OCI-LY7 (cell line): ENCODE measurements around the gene PTRH2. TPM values are rescaled to one million over a fixed set of nuclear protein-coding genes. Genes with fewer than 3 reads are reported as not detected.

Experiments
- BruUV-seq: library from RNA; stranded (reverse); fragments of 400-500 nt; replicated peaks from 2 replicates; lab custom pipeline; 2021; lab: Mats Ljungman, UMichigan
- CTCF ChIA-PET: fragments of 300-600 bp; sonication (Branson Sonifier 250); formaldehyde crosslinking; loops from one replicate; lab custom pipeline; 2022; ENCODE audit warnings: antibody characterized with exemption; ENCODE audit not compliant: unreplicated experiment; lab: Charles Lee
- POLR2A ChIA-PET: fragments of 300-600 bp; sonication (Branson Sonifier 250); formaldehyde crosslinking; loops from one replicate; lab custom pipeline; 2022; ENCODE audit warnings: antibody characterized with exemption; lab: Charles Lee
- DNase-seq: peaks from one replicate; pipeline ENCODE4 v3.0.0-alpha.2; 2015; ENCODE audit warnings: low spot score
- H2AFZ ChIP-seq: fragments of 200-600 bp; sonication (generic), shearing (Covaris generic); 2 replicates; pipeline ENCODE4 v1.6.1; 2014; ENCODE audit warnings: mild to moderate bottlenecking, antibody characterized with exemption, low read length, moderate library complexity
- H3K27ac ChIP-seq: fragments of 200-600 bp; sonication (generic); 2 replicates; pipeline ENCODE4 v1.5.1; 2014; ENCODE audit warnings: mixed run types, low read depth, mild to moderate bottlenecking, moderate library complexity, low read length, inconsistent platforms; ENCODE audit not compliant: poor library complexity, severe bottlenecking
- H3K36me3 ChIP-seq: fragments of 200-600 bp; sonication (generic); 2 replicates; pipeline ENCODE4 v1.6.1; 2014; ENCODE audit warnings: mild to moderate bottlenecking, antibody characterized with exemption, low read length, moderate library complexity, mixed read lengths; ENCODE audit not compliant: insufficient read depth
- H3K4me1 ChIP-seq: fragments of 200-600 bp; sonication (generic); 2 replicates; pipeline ENCODE4 v1.5.1; 2014; ENCODE audit warnings: mild to moderate bottlenecking, low read length; ENCODE audit not compliant: insufficient read depth, poor library complexity, severe bottlenecking
- H3K4me2 ChIP-seq: fragments of 200-600 bp; sonication (generic); 2 replicates; pipeline ENCODE4 v1.6.1; 2014; ENCODE audit warnings: mild to moderate bottlenecking, low read length
- H3K4me3 ChIP-seq: fragments of 200-600 bp; sonication (generic); 2 replicates; pipeline ENCODE4 v1.5.1; 2014; ENCODE audit warnings: mild to moderate bottlenecking, low read depth, low read length; ENCODE audit not compliant: poor library complexity, severe bottlenecking
- H3K79me2 ChIP-seq: fragments of 200-600 bp; sonication (generic); 2 replicates; pipeline ENCODE4 v1.6.1; 2016; ENCODE audit warnings: low read depth, mild to moderate bottlenecking, low read length, moderate library complexity, mixed read lengths; ENCODE audit not compliant: insufficient read depth
- H3K9me2 ChIP-seq: fragments of 200-600 bp; sonication (generic); 2 replicates; pipeline ENCODE4 v1.6.1; 2016; ENCODE audit warnings: mild to moderate bottlenecking, low read length, mixed read lengths; ENCODE audit not compliant: insufficient read depth
- H3K9me3 ChIP-seq: fragments of 200-600 bp; sonication (generic); 2 replicates; pipeline ENCODE4 v1.6.1; 2014; ENCODE audit warnings: mild to moderate bottlenecking, mixed run types, low read length, mixed read lengths
- H4K20me1 ChIP-seq: fragments of 200-600 bp; sonication (generic); 2 replicates; pipeline ENCODE4 v1.6.1; 2014; ENCODE audit warnings: mild to moderate bottlenecking, antibody characterized with exemption, low read length, moderate library complexity, mixed read lengths; ENCODE audit not compliant: insufficient read depth
- EZH2phosphoT487 ChIP-seq: fragments of 200-600 bp; sonication (generic); IDR thresholded peaks from 2 replicates; pipeline ENCODE4 v1.6.1; 2018; ENCODE audit warnings: low read depth, borderline replicate concordance, mild to moderate bottlenecking, mixed run types, antibody characterized with exemption, low read length, moderate library complexity, mixed read lengths
- intact Hi-C: fragments of 100-400 bp; cut with micrococcal nuclease; formaldehyde crosslinking; loops from one replicate; pipeline ENCODE4 v1.10.0; 2022; ENCODE audit not compliant: unreplicated experiment
- total RNA-seq, 2 experiments: library from RNA; depleted of rRNA in 1 of 2; stranded (reverse); fragments of >200 nt in 1 of 2; shearing (Covaris generic) in 1 of 2; gene quantifications; 2 replicates each; pipeline ENCODE4 v1.2.3, GENCODE V29; 2014 to 2022
- TF ChIP-seq, protein P1 (sequence below): fragments of 200-600 bp; sonication (generic); conservative IDR thresholded peaks from 2 replicates; pipeline ENCODE4 v1.5.1; 2014; ENCODE audit warnings: mild to moderate bottlenecking, antibody characterized with exemption, low read length, moderate library complexity, mixed read lengths

PTRH2 gene
- total RNA-seq, 2 experiments from 2014 or later, result 27.0 to 34.5 TPM

DNA sequence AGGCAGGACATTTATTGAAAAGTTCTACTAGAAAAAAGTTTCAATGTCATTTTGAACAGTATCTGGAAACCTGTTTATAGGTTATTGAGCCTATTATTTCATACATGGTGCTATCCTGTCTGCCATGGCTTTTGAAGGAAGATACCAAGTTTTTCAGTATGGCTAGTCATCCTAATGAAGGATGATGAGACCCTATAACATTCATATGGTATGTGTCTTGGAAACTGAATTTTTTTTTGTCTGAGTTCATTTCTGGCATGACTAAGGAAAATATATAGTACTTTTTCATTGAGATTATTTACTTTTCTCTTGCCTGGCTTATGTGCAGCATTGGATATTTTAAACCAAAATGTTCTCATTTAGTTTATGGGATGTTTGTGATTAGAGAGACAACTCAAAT is 57.3 kb downstream of the PTRH2 start:
- peaks cover 98% of the 10 kb centered on the region for H3K36me3 ChIP-seq
- H3K4me3 ChIP-seq, result no peak overlapping the region
- H3K9me2 ChIP-seq, result no peaks in the 10 kb centered on the region
- H2AFZ ChIP-seq, result no peak overlapping the region
- intact Hi-C loops, result loop anchor here (5.0 kb wide), 1 partner anchor 37 kb away; no protein-coding TSS in a partner anchor
- H3K9me3 ChIP-seq, result 0 out of 2 replicates have a peak, but pooled peaks cover 5% of the 10 kb centered on the region
- no peak for DNase-seq
- ChIA-PET POLR2A (no interaction called here), CTCF (no interaction called here)
- BruUV-seq, result no TSS peak
- no peak for TF ChIP-seq EZH2phosphoT487
- TF ChIP-seq, protein P1, sequence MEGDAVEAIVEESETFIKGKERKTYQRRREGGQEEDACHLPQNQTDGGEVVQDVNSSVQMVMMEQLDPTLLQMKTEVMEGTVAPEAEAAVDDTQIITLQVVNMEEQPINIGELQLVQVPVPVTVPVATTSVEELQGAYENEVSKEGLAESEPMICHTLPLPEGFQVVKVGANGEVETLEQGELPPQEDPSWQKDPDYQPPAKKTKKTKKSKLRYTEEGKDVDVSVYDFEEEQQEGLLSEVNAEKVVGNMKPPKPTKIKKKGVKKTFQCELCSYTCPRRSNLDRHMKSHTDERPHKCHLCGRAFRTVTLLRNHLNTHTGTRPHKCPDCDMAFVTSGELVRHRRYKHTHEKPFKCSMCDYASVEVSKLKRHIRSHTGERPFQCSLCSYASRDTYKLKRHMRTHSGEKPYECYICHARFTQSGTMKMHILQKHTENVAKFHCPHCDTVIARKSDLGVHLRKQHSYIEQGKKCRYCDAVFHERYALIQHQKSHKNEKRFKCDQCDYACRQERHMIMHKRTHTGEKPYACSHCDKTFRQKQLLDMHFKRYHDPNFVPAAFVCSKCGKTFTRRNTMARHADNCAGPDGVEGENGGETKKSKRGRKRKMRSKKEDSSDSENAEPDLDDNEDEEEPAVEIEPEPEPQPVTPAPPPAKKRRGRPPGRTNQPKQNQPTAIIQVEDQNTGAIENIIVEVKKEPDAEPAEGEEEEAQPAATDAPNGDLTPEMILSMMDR, result no peak
- no peak overlapping the region for H3K27ac ChIP-seq
- H4K20me1 ChIP-seq, result peaks cover 5% of the 10 kb centered on the region; the same call in 1 of the 2 replicates
- H3K79me2 ChIP-seq, result peaks cover 58% of the 10 kb centered on the region; the same call in 1 of the 2 replicates
- H3K4me2 ChIP-seq, result no peak overlapping the region
- H3K4me1 ChIP-seq, result no peaks in the 10 kb centered on the region

Other genes starting within 250 kb of the PTRH2 start
- gene DHX40, start 141.8 kb downstream of the PTRH2 start, total RNA-seq (2014; rRNA removed; shearing (Covaris generic)), result 28.6 and 31.4 TPM in 2 replicates
- 32.8 and 33.2 TPM in 2 replicates for gene DHX40, start 141.8 kb downstream of the PTRH2 start, total RNA-seq (2022)
- gene CLTC, start 87.5 kb downstream of the PTRH2 start, total RNA-seq (2014; rRNA removed; shearing (Covaris generic)), result 123 and 155 TPM in 2 replicates
- 214 and 227 TPM in 2 replicates for gene CLTC, start 87.5 kb downstream of the PTRH2 start, total RNA-seq (2022)
- 29.2 and 35.8 TPM in 2 replicates for gene VMP1, start 224 bp upstream of the PTRH2 start, total RNA-seq (2014; rRNA removed; shearing (Covaris generic))
- 38.0 and 41.9 TPM in 2 replicates for gene VMP1, start 224 bp upstream of the PTRH2 start, total RNA-seq (2022)
- 8.6 and 11.5 TPM in 2 replicates for gene TUBD1, start 185.5 kb upstream of the PTRH2 start, total RNA-seq (2014; rRNA removed; shearing (Covaris generic))
- gene TUBD1, start 185.5 kb upstream of the PTRH2 start, total RNA-seq (2022), result 13.0 and 13.2 TPM in 2 replicates
- gene RPS6KB1, start 185.7 kb upstream of the PTRH2 start, total RNA-seq (2014; rRNA removed; shearing (Covaris generic)), result 31.1 and 43.7 TPM in 2 replicates
- gene RPS6KB1, start 185.7 kb upstream of the PTRH2 start, total RNA-seq (2022), result 47.1 and 53.6 TPM in 2 replicates